HepG2 (cell line): ENCODE measurements around the gene ZNF230.

ENCODE experiments used
- AKAP8 ChIP-seq: sonication (generic); formaldehyde crosslinking; IDR thresholded peaks from 2 replicates; pipeline ENCODE4 v1.5.1; 2020; ENCODE audit warnings: mild to moderate bottlenecking, missing genetic modification reagents
- CEBPB ChIP-seq: IDR thresholded peaks from 2 replicates; pipeline ENCODE4 v1.6.1; 2011; ENCODE audit warnings: low read depth, low read length, improper control_type of control experiment, borderline replicate concordance
- CTCF ChIP-seq: sonication (generic); formaldehyde crosslinking; IDR thresholded peaks from 2 replicates; pipeline ENCODE4 v1.5.0; 2020; ENCODE audit warnings: mild to moderate bottlenecking, missing genetic modification reagents, moderate library complexity
- GABPA ChIP-seq, 2 experiments: IDR thresholded peaks; 2 replicates each; pipeline ENCODE4 v1.6.1; 2011 to 2016; ENCODE audit warnings: low read depth in 2 of 2, low read length in 1 of 2, missing biosample characterization in 1 of 2, missing genetic modification characterization in 1 of 2
- IRF9 ChIP-seq: sonication (generic); formaldehyde crosslinking; IDR thresholded peaks from 2 replicates; pipeline ENCODE4 v1.8.0; 2022; ENCODE audit warnings: missing genetic modification reagents, mild to moderate bottlenecking, borderline replicate concordance
- NFIC ChIP-seq: IDR thresholded peaks from 2 replicates; pipeline ENCODE4 v1.6.1; 2012; ENCODE audit warnings: mild to moderate bottlenecking, low read length, inconsistent platforms
- STAT6 ChIP-seq: sonication (generic); formaldehyde crosslinking; IDR thresholded peaks from 2 replicates; pipeline ENCODE4 v1.4.0; 2020; ENCODE audit warnings: missing genetic modification reagents, mild to moderate bottlenecking, borderline replicate concordance
- TOE1 ChIP-seq: sonication (generic); formaldehyde crosslinking; IDR thresholded peaks from 2 replicates; pipeline ENCODE4 v1.4.0; 2020; ENCODE audit warnings: mild to moderate bottlenecking, missing genetic modification reagents
- ZMYM2 ChIP-seq: sonication (generic); formaldehyde crosslinking; IDR thresholded peaks from 2 replicates; pipeline ENCODE4 v1.8.0; 2022; ENCODE audit warnings: mild to moderate bottlenecking, missing genetic modification reagents
- ZNF30 ChIP-seq: sonication (generic); formaldehyde crosslinking; IDR thresholded peaks from 2 replicates; pipeline ENCODE4 v1.5.0; 2020; ENCODE audit warnings: mild to moderate bottlenecking, missing genetic modification reagents
- ZNF768 ChIP-seq: sonication (generic); formaldehyde crosslinking; IDR thresholded peaks from 2 replicates; pipeline ENCODE4 v1.4.0; 2020; ENCODE audit warnings: missing genetic modification reagents

- TF ChIP-seq ZNF768 (CRISPR knock-in tag): no peak
- TF ChIP-seq GABPA (IDR thresholded peaks at IDR 0.05; ENCODE audit: low read depth, low read length): no peak
- no peak for TF ChIP-seq GABPA (CRISPR knock-in tag; IDR thresholded peaks at IDR 0.05; ENCODE audit: low read depth)
- no peak for TF ChIP-seq STAT6 (CRISPR knock-in tag)
- no peak for TF ChIP-seq IRF9 (CRISPR knock-in tag)
- TF ChIP-seq NFIC: no peak
- TF ChIP-seq ZMYM2 (CRISPR knock-in tag): no peak
- no peak for TF ChIP-seq CTCF (CRISPR knock-in tag)
- TF ChIP-seq TOE1: no peak
- TF ChIP-seq CEBPB: peak; percentile 63; the same call in 1 of the 2 replicates
- no peak for TF ChIP-seq ZNF30 (CRISPR knock-in tag)
- no peak for TF ChIP-seq AKAP8
Measured at GRCh38 chr19:44007473-44007872, 4.7 kb downstream of the ZNF230 start.
